NB4 (cell line): ENCODE results near the gene LLCFC1.

Source experiments
- DNase-seq: peaks from one replicate; pipeline ENCODE4 v3.0.0; 2010; ENCODE audit warnings: low read depth
- H3K4me3 ChIP-seq: one replicate; pipeline ENCODE4 v1.5.1; 2011; ENCODE audit warnings: mild to moderate bottlenecking, low read depth, low read length, moderate library complexity
- CTCF ChIP-seq: IDR thresholded peaks from one replicate; pipeline ENCODE4 v1.5.1; 2012; ENCODE audit warnings: low read depth, low read length
- MAX ChIP-seq: IDR thresholded peaks from 2 replicates; pipeline ENCODE4 v1.6.1; 2011; ENCODE audit warnings: low read depth, low read length
- MYC ChIP-seq: IDR thresholded peaks from 2 replicates; pipeline ENCODE4 v1.6.1; 2011; ENCODE audit warnings: low read depth, low read length
- POLR2A ChIP-seq: IDR thresholded peaks from 2 replicates; pipeline ENCODE4 v1.6.1; 2011; ENCODE audit warnings: mild to moderate bottlenecking; ENCODE audit not compliant: insufficient read length; ENCODE audit errors: extremely low read depth

Gene LLCFC1

GRCh38 chr7:142908290-142908689, 31.0 kb upstream of the LLCFC1 start:
- no peak for DNase-seq
- H3K4me3 ChIP-seq, result no peak overlapping the region
- TF ChIP-seq MYC, result no peak
- TF ChIP-seq POLR2A, result no peak
- TF ChIP-seq CTCF, result no peak
- TF ChIP-seq MAX, result no peak

- TF ChIP-seq POLR2A (no peak), CTCF (peak; percentile 61), MYC (no peak), MAX (no peak)
- H3K4me3 ChIP-seq, result no peak overlapping the region
- peak; percentile 62 for DNase-seq
Observed at GRCh38 chr7:142908921-142909890, 30.1 kb upstream of the LLCFC1 start.

- H3K4me3 ChIP-seq, result no peak overlapping the region
- no peak for DNase-seq
- TF ChIP-seq MYC, result no peak
Observed at GRCh38 chr7:142910031-142910433, 29.3 kb upstream of the LLCFC1 start.

- H3K4me3 ChIP-seq, result no peak overlapping the region
- no peak for TF ChIP-seq MYC
- TF ChIP-seq MAX, result no peak
- no peak for TF ChIP-seq CTCF
- TF ChIP-seq POLR2A, result no peak
- no peak for DNase-seq
Observed at GRCh38 chr7:142910481-142910880, 28.8 kb upstream of the LLCFC1 start.

GRCh38 chr7:142913051-142913450, 26.2 kb upstream of the LLCFC1 start:
- DNase-seq, result no peak
- no peak overlapping the region for H3K4me3 ChIP-seq
- TF ChIP-seq CTCF (no peak), POLR2A (no peak), MYC (no peak), MAX (no peak)

GRCh38 chr7:142913566-142913965, 25.7 kb upstream of the LLCFC1 start:
- DNase-seq, result no peak
- H3K4me3 ChIP-seq, result no peak overlapping the region
- TF ChIP-seq MYC (no peak), MAX (no peak), POLR2A (no peak), CTCF (no peak)
